A673 (cell line): Measurements from ENCODE around the gene SLC6A12. TPM values are rescaled to one million over a fixed set of nuclear protein-coding genes. Genes with fewer than 3 reads are reported as not detected.

ENCODE experiments used
- BruUV-seq: library from RNA; stranded (reverse); fragments of 400-500 nt; replicated peaks from 2 replicates; lab custom pipeline; 2021; lab: Mats Ljungman, UMichigan
- CTCF ChIA-PET: fragments of 300-600 bp; sonication (Branson Sonifier 250); formaldehyde crosslinking; loops from one replicate; lab custom pipeline; 2022; ENCODE audit warnings: antibody characterized with exemption; lab: Charles Lee
- POLR2A ChIA-PET: fragments of 300-600 bp; sonication (Branson Sonifier 250); formaldehyde crosslinking; loops from one replicate; lab custom pipeline; 2022; ENCODE audit warnings: antibody characterized with exemption; ENCODE audit not compliant: low non-redundant PET; lab: Charles Lee
- DNase-seq: peaks from one replicate; pipeline ENCODE4 v3.0.0-alpha.2; 2015; ENCODE audit warnings: low spot score
- H3K27ac ChIP-seq: fragments of 200-600 bp; sonication (generic); 2 replicates; pipeline ENCODE4 v1.5.1; 2016; ENCODE audit warnings: mixed run types, low read depth, mild to moderate bottlenecking, mixed read lengths, antibody characterized with exemption, low read length; ENCODE audit not compliant: poor library complexity, severe bottlenecking
- H3K27me3 ChIP-seq: fragments of 200-600 bp; sonication (generic); replicated peaks from 2 replicates; pipeline ENCODE4 v1.6.1; 2017; ENCODE audit warnings: mixed run types, low read depth, mild to moderate bottlenecking, mixed read lengths, antibody characterized with exemption, low read length; ENCODE audit not compliant: insufficient read depth, poor library complexity
- H3K36me3 ChIP-seq: fragments of 200-600 bp; sonication (generic); 2 replicates; pipeline ENCODE4 v1.6.1; 2016; ENCODE audit warnings: mixed run types, mild to moderate bottlenecking, mixed read lengths, antibody characterized with exemption, low read length; ENCODE audit not compliant: insufficient read depth, poor library complexity, severe bottlenecking
- H3K4me1 ChIP-seq: fragments of 200-600 bp; sonication (generic); 2 replicates; pipeline ENCODE4 v1.6.1; 2017; ENCODE audit warnings: mixed run types, mild to moderate bottlenecking, mixed read lengths, antibody characterized with exemption, low read length; ENCODE audit not compliant: insufficient read depth, poor library complexity, severe bottlenecking
- H3K4me3 ChIP-seq: fragments of 200-600 bp; sonication (generic); 2 replicates; pipeline ENCODE4 v1.5.1; 2016; ENCODE audit warnings: low read depth, mixed run types, mild to moderate bottlenecking, mixed read lengths, low read length; ENCODE audit not compliant: poor library complexity, severe bottlenecking
- H3K9me3 ChIP-seq: fragments of 200-600 bp; sonication (generic); 2 replicates; pipeline ENCODE4 v1.6.1; 2016; ENCODE audit warnings: mixed run types, low read depth, mild to moderate bottlenecking, mixed read lengths, antibody characterized with exemption, low read length; ENCODE audit not compliant: poor library complexity, severe bottlenecking
- EZH2 ChIP-seq: fragments of 200-600 bp; sonication (generic); IDR thresholded peaks from 2 replicates; pipeline ENCODE4 v1.6.1; 2017; ENCODE audit warnings: borderline replicate concordance, low read depth, mild to moderate bottlenecking, mixed read lengths, antibody characterized with exemption, low read length; ENCODE audit not compliant: poor library complexity, severe bottlenecking
- intact Hi-C: fragments of 100-400 bp; cut with micrococcal nuclease; formaldehyde crosslinking; loops from one replicate; pipeline ENCODE4 v1.10.0; 2022; ENCODE audit not compliant: unreplicated experiment
- total RNA-seq: library from RNA; stranded (reverse); gene quantifications from 2 replicates; pipeline ENCODE4 v1.2.3, GENCODE V29; 2021
- TF ChIP-seq, protein P1 (sequence below): fragments of 300-800, 200-600 bp; sonication (generic); conservative IDR thresholded peaks from 2 replicates; pipeline ENCODE4 v1.5.1; 2017; ENCODE audit warnings: low read depth, mild to moderate bottlenecking, antibody characterized with exemption, low read length, moderate library complexity, mixed read lengths

Gene SLC6A12
- total RNA-seq, 1 experiment from 2014 or later, result not detected

DNA sequence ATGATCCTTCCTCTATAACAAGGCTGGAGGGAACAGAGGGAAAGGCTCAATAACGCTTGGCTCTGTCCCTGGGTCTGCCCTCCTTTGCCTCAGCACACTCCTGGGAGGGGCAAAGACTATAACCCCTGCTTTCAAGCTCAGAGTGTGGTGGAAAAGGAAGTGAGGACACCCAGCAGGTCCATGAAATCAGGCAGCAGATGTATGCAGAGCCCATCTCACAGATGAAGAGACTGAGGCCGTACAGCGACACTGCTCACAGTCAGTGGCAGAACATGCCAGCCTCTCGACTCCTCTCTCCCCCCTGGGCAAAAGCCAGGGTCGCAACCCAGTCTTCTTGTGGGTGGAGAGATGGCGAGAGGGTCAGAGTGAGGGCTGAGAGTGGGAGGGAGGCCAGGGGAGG, 39.8 kb downstream of the SLC6A12 start:
- no peaks in the 10 kb centered on the region for H3K36me3 ChIP-seq
- H3K4me3 ChIP-seq, result no peak overlapping the region
- DNase-seq, result no peak
- CTCF ChIA-PET, result no interaction called here
- no peak overlapping the region for H3K27ac ChIP-seq
- TF ChIP-seq, protein P1, sequence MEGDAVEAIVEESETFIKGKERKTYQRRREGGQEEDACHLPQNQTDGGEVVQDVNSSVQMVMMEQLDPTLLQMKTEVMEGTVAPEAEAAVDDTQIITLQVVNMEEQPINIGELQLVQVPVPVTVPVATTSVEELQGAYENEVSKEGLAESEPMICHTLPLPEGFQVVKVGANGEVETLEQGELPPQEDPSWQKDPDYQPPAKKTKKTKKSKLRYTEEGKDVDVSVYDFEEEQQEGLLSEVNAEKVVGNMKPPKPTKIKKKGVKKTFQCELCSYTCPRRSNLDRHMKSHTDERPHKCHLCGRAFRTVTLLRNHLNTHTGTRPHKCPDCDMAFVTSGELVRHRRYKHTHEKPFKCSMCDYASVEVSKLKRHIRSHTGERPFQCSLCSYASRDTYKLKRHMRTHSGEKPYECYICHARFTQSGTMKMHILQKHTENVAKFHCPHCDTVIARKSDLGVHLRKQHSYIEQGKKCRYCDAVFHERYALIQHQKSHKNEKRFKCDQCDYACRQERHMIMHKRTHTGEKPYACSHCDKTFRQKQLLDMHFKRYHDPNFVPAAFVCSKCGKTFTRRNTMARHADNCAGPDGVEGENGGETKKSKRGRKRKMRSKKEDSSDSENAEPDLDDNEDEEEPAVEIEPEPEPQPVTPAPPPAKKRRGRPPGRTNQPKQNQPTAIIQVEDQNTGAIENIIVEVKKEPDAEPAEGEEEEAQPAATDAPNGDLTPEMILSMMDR, result no peak
- no peak for TF ChIP-seq EZH2
- POLR2A ChIA-PET, result no interaction called here
- H3K9me3 ChIP-seq, result no peaks in the 10 kb centered on the region
- BruUV-seq, result no TSS peak
- H3K4me1 ChIP-seq, result peaks cover 13% of the 10 kb centered on the region
- no peaks in the 10 kb centered on the region for H3K27me3 ChIP-seq
- intact Hi-C loops, result no loop called here

DNA sequence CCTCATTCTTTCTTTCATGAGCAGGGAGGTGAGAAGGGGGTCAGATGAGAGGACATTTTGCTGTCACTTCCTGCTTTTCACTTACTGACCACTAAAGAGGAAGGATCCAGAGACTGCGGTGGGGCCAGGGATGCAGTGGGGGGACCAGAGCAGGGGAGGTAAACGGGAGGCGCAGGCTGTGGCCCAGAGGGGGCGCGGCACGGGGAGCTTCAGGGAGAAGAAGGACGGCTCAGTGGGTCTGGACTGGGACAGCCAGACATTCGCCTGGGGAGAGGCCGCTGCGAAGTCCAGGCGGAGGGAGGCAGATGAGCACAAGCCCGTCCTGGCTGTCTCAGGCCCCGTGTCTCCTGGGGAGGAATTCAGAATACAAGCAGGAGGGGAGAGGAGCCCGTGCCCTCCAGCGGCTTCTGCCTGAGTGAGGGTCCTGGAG, 41.2 kb downstream of the SLC6A12 start:
- TF ChIP-seq EZH2, result no peak
- TF ChIP-seq, protein P1, result no peak

DNA sequence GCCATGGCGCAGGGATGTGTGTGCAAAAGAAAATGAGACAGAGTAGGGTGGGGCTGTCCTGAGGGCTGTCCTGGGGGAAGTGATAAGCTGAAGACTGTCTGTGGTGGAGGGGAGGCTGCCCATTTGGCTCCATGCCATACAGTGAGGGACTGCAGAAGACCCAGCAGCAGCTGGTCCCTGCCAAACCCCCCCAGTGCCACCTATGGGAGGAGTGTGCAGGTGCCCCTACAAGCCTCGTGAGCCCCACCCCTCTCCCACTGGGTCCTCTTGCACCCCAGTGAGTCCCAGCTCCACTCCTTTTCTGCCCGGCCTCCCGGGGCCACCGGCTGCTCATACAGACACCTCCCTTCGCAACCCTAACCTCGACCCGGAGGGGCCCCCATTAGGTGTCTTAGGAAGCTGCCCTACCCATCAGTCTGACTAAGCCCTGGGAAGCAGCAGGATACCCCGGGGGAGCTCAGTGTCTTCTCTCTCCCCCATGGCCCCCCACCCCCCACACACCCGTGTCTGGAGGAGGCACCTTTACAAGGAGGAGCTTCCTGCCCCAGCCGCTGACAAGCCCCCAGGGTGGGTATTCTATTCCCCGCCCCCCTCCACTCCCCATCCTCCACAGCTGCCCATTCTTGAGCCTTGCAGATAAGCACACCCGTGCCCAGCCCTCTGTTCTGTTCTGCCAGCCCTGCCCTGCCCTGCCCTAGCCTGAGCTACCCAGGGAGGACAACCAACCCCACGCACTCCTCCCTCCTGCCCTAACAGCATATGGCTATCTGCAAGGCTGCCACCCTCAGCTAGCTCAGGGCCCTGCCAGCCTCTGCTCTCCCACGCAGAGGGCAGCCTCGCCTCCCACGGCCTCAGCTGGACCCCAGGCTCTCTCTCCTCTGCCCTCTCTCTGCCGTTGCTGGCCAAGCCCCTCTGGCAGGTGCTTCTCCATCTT, 41.9 kb downstream of the SLC6A12 start:
- Histone ChIP-seq H3K27me3 (no peaks in the 10 kb centered on the region), H3K36me3 (no peaks in the 10 kb centered on the region), H3K4me3 (no peak overlapping the region), H3K27ac (no peak overlapping the region), H3K4me1 (peaks cover 13% of the 10 kb centered on the region), H3K9me3 (no peaks in the 10 kb centered on the region)
- DNase-seq, result no peak
- TF ChIP-seq, protein P1, result no peak
- no peak for TF ChIP-seq EZH2
- CTCF ChIA-PET, result no interaction called here
- intact Hi-C loops, result no loop called here
- POLR2A ChIA-PET, result no interaction called here
- no TSS peak for BruUV-seq

More for the DNA sequence above, 41.2 kb downstream of the SLC6A12 start:
- POLR2A ChIA-PET, result no interaction called here
- Histone ChIP-seq H3K27me3 (no peaks in the 10 kb centered on the region), H3K27ac (no peak overlapping the region), H3K9me3 (no peaks in the 10 kb centered on the region), H3K4me1 (peaks cover 13% of the 10 kb centered on the region), H3K4me3 (no peak overlapping the region), H3K36me3 (no peaks in the 10 kb centered on the region)
- BruUV-seq, result no TSS peak
- no peak for DNase-seq
- intact Hi-C loops, result no loop called here
- CTCF ChIA-PET, result no interaction called here
